ENCODE data around the gene BNC2.
"Not testable (repeated sequence)": the region's sequence is repeated elsewhere in the genome, so short reads cannot be mapped to it uniquely, and the experiment has no call there.

BNC2 gene

DNA sequence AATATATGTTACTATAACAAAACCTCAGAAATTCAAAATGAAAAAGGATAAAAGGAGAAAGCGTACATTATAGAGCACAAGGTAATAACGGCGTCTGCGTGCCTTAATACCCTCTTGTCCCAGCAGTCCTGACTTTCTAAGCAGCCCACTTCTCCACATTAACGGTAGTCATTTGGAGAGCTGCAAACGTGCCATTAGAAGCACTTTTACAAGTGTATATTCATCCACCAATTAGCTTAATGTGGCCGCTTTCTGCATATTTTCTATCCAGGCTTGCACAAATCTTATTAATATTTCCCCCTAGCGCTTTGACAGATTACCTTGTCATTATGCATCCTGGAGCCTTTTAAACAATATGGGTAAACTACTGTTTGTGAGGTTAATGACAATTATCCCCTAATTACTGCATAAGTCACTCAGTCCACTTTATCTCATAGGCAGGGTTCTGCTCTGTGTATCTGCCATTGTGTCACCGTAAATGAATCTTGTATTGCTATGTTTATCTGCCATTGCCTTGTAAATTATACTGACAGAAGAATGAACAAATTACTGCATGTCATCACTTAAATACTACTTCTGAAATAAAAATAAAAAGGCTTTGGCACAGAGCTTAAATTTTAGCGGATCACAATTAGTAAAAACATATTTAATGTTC, 421.3 kb downstream of the BNC2 start:
- DNase-seq (ENCODE audit: low spot score): no peak

DNA sequence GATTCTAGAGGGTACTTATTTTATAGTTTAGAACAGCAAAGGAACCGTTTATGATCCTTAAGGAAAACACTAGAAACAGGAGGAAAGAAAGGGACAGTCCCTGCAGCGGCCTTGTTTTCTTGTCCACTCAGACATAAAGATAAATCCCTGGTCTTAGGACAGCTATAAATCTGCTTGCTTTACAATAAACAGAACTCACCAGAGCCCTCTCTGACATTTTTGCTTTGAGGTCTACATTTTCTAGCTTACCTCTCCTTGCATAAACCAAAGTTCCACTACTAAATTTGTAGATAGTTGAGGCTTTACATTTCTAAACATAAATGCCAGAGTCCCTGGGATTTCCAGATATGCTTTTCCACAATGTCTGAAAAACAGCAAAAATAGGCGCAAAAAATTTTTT, 422.5 kb downstream of the BNC2 start:
- no peak for DNase-seq (ENCODE audit: low spot score)

DNA sequence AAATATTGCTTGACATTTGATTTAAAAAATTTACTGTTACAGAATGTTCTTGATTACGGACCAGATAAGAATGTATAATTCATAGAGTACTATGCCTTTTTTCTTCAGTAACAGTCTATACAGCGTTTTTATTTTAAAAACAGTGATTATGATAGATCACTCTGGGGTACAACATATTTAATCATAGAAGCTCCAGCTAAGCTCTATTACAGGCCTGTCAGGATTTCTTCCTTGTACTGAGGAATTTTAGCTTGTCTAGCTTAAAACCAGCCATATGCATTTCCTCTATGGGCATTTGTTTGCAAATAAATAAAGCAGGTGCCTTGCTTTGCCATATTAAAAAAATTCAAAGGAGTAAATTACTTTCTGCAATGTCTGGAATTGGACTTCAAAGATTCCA, 423.8 kb downstream of the BNC2 start:
- no peak for DNase-seq (ENCODE audit: low spot score)

DNA sequence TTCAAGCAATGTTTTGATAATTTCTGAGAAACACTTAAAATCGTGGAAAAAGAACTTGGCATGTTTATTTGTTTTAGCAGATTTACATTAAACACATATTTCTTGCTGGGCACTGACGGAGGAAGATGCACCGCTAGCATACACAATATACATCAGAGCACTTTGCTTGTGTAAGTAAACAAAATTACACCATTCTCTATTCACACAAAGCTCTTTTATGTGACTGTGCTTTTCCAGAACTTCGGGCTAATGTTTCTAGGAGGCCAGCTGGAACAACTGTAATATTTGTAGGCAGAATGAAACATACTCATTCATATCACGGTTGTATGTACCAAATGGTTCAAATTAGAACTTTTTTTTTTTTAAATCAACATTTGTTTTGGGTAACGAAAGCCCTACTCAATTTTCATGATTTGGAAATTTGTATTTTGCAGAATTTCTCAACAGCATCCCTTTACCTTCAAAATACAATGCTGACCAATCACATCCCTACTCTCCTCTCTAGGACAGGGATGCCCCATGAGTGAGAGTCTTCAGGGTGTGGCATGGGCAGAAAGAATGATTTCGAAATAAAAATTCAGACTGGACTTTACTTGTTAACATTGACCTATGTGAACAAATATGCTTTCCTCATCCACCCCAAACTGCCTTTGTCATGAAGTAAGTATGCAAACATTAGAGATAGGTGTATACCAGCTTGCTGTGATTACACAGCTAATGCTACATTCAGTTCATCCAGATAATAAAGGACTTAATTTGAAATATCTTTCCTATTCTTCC, 425.1 kb downstream of the BNC2 start:
- DNase-seq (ENCODE audit: low spot score): no peak

DNA sequence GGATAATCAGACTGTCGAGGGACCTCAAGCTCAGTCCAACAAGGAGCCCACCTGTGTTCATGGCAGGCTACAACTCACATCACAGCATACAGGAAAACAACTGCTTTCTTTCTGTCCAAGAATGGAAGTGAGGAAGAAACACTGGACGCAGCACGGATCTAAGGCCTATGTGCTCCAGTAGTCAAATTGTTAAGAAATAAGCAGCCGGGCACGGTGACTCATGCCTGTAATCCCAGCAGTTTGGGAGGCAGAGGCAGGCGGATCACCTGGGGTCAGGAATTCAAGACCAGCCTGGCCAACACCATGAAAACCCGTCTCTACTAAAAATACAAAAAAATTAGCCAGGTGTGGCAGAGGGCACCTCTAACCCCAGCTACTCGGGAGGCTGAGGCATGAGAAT, 427.8 kb downstream of the BNC2 start:
- DNase-seq (ENCODE audit: low spot score): no peak

DNA sequence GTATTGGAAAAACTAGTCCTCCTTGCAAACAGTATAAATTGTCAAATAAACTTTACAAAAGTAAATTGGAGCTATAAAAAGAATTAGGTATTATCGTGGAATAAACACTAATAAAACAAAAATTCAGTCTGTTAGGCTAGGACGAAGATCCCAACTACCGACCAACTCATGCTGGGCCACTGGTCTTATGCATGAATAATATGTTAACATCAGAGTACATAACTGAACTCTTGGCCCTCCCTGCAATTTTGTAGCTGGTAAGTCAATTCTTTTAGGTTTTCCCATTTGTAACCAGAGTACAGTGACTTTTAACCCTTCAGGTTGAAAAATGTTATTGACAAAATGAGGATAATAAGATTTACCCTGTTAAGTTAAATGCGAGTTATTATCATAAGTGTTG, 428.7 kb downstream of the BNC2 start:
- no peak for DNase-seq (ENCODE audit: low spot score)

DNA sequence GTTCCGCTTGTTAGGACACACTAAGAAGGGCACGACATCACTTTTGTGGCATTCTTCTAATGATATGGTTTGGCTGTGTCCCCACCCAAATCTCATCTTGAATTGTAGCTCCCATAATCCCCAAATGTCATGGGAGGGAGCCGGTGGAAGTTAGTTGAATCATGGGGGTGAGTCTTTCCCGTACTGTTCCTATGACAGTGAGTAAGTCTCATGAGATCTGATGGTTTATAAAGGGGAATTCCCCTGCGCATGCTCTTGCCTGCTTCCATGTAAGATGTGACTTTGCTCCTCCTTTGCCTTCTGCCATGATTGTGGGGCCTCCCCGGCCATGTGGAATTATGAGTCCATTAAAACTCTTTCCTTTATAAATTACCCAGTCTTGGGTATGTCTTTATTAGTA, 431.6 kb downstream of the BNC2 start:
- not testable (repeated sequence) for DNase-seq (ENCODE audit: low spot score)

DNA sequence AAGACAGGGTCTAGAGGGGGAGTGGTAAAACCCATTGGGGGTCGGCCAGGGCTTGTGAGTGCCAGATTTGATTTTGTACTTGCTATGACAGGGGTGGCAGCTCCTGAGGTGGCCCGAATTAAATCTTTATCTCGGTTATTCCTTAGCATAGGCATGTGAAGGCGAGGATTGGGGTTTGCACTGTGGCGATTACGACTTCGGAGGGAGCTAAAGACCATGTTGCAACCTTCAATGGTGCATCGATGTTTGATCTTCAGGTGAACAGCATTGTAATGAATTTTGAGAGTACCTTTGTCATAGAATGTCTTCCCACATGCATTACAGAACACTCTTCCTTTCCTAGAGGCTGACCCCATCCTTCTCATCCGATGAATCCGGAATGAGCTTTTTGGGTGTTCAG, 433.9 kb downstream of the BNC2 start:
- DNase-seq (ENCODE audit: low spot score): no peak

DNA sequence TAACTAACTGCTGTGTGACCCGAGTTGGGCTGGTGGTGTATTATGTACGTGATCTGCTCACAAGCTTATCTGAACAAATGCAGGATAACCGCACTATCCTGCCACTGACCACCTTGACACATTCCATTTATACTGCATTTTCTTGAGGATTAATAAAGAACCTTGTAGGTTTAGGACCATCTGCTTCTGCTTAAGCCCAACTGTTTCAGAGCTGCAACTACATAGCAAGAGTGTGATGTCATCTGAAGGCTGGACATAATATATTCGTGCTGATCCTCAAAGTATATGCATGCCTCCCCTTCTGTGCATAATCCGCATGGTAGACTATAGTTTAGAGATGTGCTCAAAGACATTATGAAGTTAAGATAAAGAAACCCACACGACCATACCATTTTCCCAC, 435.9 kb downstream of the BNC2 start:
- no peak for DNase-seq (ENCODE audit: low spot score)

DNA sequence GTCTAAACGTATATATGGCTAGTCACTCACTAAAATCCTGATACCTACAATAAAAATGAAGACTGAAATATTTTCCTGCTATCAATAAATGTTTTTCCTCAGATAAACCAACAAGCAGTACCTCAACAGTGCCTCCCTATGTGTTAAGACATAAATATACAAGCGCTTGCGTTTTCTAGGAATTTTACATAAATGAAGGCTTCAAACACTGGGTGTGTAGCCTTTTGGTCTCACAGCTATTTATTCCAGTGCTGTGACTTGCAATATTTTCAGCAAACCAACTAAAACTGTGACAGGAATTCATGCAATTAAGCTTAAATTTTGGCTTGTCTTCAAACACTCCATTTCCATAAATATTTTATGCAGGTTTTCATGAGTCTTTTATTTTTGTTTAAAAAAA, 437.0 kb downstream of the BNC2 start:
- no peak for DNase-seq (ENCODE audit: low spot score)

DNA sequence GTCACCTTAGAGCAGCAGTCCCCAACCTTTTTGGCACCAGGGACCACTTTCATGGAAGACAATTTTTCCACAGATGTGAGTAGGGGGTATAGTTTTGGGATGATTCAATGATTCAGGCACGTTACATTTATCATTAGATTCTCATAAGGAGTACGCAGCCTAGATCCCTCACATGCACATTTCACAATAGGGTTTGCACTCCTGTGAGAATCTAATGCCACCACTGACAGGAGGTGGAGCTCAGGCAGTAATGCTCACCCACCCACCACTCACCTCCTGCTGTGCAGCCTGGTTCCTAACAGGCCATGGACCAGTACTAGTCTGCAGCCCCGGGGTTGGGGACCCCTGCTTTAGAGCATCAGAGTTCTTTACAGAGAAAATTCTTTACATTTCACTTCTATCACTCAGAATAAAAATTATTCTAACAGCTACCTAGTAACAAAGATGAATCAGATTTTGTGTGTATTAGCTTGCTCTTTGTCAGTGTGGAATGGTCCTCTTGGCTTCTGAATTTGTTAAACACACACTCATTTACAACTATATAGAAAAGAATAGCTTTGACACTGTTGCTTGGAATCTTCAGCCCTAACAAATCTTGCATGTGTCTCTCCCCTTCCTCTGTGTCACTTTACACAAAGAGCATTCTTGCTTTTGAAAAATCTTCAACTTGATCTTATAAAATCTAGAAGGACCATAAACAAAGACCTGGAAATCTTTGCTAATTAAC, 438.6 kb downstream of the BNC2 start:
- DNase-seq (ENCODE audit: low spot score): no peak

DNA sequence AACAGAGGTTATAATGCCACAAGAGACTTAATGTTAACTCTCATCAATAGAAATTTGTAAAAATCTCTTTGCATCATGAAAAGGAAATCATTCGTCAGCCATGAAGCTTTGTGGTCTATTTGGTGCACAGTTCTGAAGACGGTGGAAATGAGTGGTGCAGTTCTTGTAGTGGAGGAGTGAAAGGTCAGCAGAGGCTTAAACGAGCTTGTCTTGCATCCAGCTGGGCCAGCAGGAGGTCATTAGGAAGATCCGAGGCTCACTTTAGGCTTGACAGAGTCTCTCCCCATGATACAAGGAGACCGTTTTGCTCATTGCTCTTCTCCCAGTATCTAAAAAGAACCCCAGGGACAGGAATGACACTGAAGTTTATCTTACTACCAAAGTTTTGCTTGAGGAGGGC, 440.8 kb downstream of the BNC2 start:
- DNase-seq (ENCODE audit: low spot score): no peak

DNA sequence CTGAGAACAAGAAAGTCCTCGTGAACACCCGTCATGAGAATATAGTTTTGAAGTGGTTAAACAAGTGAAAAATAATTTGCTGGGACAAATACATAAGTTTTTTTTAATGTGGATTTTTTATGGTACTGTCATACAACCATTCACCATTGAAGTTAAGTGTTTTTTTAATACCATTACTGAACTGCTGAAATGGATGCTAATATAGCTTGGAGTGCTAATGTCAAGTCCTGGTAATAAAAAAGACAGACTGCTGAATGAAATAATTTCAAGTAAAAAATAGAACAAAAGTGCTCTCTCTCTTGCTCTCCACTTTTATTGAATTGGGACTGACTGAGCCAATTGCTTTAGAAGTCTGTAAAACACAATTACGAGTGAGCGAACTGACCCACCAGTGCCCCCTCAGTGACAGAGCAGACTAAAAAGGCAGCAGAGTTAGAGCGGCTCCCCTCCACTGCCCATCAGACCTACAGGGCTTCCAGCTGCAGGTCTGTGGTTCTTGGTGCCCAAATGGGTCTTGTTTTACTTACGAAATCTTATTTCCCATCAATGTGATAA, 442.5 kb downstream of the BNC2 start:
- no peak for DNase-seq (ENCODE audit: low spot score)

DNA sequence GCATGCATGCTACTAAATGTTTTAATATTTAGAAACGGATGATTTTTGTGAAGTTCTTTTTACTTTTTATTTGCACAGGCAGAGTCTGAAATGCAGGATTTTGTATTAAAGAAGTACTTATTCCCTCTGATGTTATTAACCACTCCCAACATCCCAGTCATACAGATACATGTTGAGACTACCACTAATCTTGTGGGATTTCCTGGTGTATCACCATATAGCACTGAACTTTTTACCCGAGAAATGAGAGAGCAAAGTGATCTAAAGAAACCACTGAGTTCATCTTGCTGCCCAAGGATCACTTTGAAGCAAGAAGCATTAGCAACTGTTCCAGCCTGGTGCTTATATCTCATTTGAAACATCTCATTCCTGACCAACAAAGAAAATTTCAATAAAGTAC, 443.8 kb downstream of the BNC2 start:
- no peak for DNase-seq (ENCODE audit: low spot score)

DNA sequence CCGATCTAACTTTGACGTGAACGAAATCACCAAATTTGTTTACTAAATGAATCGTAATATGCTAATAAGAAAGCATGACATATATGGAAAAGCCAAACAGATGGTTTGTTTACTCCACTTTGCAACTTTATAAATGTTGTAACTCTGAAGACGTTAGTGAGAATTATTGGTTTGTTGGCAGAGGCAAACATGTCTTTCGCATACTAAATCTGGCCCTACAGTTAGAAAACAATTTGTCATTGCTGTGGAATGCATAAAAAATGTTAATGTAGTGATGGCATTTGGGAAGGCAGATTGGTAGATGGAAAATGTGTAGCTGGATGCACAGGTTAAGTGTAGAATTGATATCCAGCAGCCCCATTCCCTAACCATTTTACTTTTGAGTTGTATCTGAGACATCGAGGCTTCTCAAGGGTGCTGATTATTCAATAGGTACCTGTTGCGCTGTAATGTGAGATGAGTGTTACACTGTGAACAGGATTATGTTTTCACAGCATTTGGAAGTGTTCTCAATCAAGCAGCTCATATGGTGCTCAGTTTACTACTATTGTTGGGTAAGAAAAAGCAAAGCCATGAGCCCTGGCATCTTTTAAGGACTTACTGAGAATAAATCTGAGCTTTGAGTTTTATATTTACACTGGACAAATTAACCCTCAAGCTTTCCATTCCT, 444.8 kb downstream of the BNC2 start:
- DNase-seq (ENCODE audit: low spot score): no peak

DNA sequence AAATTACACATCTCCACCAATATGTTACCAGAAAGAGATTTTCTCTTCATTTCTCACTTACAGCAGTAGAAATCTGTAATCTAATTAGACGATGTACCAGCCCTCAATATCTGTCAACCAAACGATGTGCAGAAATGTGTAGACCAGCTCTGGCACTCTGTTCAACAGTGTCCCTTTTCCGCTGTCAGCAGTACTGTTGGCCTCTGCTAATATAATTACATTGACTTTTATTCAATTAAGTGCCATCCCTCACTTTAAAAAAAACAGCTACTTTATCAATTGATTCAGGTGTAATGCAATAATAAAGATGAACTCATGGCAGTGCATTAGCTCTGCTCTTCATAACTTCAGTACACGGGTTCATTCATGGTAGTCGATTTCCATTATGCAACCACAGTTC, 448.4 kb downstream of the BNC2 start:
- DNase-seq (ENCODE audit: low spot score): no peak

DNA sequence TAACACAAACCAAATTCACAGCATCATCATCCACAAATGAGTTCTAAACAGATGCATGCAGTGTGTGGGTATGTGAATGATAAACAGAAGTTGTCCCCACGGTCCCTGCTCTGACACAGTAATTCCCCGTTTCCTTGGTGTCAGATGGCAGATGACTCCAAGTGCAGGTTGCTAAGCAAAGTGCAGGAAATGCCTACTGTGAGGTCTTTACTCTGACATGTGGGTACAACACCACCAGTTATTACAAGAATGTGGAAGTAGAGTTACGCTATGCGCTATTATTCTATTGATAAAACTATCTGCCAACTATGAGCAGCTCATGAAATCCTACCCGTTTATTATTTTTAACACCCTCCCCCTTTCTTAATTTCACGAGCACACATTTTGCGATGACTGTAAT, 448.9 kb downstream of the BNC2 start:
- DNase-seq (ENCODE audit: low spot score): no peak

DNA sequence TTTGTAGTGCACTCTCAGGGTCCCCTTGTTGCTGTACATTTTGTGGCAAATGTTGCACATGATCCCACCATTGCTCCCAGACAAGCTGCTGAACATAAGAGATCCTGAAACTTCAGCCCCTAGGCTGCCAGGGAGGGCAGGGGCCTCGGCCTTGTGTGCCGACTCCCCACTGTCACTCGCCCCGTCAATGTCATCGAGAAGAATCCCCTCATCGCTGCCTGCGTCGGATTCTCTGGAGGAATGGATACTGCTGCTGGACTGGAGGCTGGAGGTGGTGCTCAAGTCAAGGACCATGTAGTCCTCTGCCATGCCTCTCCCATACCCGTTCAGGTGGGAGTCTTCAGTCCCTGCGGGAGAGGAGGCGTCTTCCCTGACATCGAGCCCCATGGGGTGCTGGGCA, 451.3 kb downstream of the BNC2 start:
- DNase-seq (ENCODE audit: low spot score): no peak

DNA sequence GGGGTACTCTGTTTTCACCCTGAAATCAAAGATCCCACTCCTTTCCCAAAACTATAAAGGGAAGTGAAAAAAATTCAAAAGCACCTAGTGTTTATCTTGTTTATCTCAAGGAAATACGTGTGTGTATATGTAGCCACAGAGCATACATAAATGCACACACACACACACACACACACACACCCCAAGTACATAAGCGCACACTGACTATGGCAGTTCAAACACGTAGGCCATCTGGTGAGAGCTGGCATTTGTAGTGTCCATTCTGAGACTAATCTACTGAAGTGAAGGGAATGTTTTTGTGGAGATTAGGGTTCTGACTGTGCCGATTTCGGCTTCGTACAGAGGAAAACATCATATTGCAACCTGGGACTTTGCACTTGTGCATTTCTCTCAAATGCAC, 451.7 kb downstream of the BNC2 start:
- DNase-seq (ENCODE audit: low spot score): no peak

DNA sequence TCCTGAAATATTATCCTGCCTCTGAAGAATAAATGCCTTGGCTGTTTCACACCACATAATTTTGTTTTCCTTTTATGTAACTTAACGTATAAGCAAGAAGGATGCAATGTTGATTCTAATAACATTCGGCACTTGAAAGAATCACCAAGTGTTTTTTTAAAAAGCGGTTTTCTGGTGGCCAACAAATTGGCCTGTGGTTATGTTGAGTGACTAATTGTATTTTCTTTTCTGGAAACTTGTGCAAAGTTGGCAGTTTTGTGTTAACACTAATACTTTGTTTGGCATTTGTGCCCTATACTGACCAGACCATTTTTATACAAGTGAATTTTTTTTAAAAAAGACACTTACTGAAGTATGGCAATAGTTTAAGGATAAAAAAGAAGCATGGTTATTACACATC, 452.7 kb downstream of the BNC2 start:
- DNase-seq (ENCODE audit: low spot score): no peak

DNA sequence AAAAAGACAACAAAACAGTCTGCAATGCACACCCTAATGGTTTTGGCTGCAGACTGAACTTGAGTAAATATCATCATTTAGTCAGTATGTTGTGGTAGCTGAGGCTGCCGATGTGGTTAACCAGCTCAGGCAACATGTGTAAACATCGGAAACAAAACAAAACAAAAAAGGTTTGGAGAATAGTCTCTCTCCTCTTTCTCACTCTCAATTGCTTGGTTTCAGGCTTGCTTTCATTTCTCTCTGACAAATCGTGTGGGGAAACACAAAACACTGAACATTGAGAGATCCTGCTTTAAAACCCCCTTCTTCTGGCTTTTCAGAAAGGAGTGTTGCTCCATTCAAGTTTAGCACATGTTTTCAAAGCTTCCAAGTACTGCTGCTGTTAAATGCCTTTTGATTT, 453.3 kb downstream of the BNC2 start:
- DNase-seq (ENCODE audit: low spot score): no peak

DNA sequence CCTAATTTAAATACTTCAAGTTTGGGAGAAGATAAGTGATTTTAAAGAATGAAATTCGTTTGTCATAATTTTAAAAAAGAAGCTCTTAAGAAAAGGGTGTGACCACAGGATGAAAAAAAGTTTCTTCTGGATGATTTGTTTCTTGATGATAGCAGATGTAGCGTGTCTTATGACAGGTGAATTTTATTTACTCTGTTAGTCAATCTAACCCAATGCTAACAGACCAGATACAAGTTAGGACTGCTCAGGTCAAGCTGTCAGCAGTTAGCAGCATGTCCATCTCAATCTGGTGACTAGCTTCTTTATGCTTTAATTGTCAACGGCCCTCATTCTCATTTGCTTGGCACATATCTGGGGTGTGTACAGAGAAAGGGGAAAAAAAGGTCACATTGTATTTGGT, 456.0 kb downstream of the BNC2 start:
- no peak for DNase-seq (ENCODE audit: low spot score)
